Hepatocyte (in vitro differentiated cells): ENCODE results near the gene NIM1K. TPM values are rescaled to one million over a fixed set of nuclear protein-coding genes. Genes with fewer than 3 reads are reported as not detected.

Experiments
- DNase-seq: peaks from one replicate; pipeline ENCODE4 v3.0.0-alpha.2; 2016; ENCODE audit warnings: low spot score
- H2AFZ ChIP-seq: fragments of 200-600 bp; sonication (generic); 2 replicates; pipeline ENCODE4 v1.6.0; 2016; ENCODE audit warnings: antibody characterized with exemption, mild to moderate bottlenecking
- H3K27ac ChIP-seq: fragments of 200-600 bp; sonication (generic); 2 replicates; pipeline ENCODE4 v1.5.1; 2016; ENCODE audit warnings: mild to moderate bottlenecking
- H3K27me3 ChIP-seq: fragments of 200-600 bp; sonication (generic); 2 replicates; pipeline ENCODE4 v1.6.1; 2016
- H3K36me3 ChIP-seq: fragments of 200-600 bp; sonication (generic); replicated peaks from 2 replicates; pipeline ENCODE4 v1.5.1; 2016; ENCODE audit warnings: low read depth; ENCODE audit not compliant: insufficient read depth
- H3K4me1 ChIP-seq: fragments of 200-600 bp; sonication (generic); 2 replicates; pipeline ENCODE4 v1.5.1; 2016; ENCODE audit warnings: mild to moderate bottlenecking, moderate library complexity; ENCODE audit not compliant: insufficient read depth
- H3K4me2 ChIP-seq: fragments of 200-600 bp; sonication (generic); 2 replicates; pipeline ENCODE4 v1.6.0; 2016
- H3K4me3 ChIP-seq: fragments of 200-600 bp; sonication (generic); 2 replicates; pipeline ENCODE4 v1.5.1; 2016; ENCODE audit warnings: mild to moderate bottlenecking
- H3K79me2 ChIP-seq: fragments of 200-600 bp; sonication (generic); 2 replicates; pipeline ENCODE4 v1.6.0; 2017; ENCODE audit warnings: mild to moderate bottlenecking
- H3K9me2 ChIP-seq: fragments of 200-600 bp; sonication (generic); replicated peaks from 2 replicates; pipeline ENCODE4 v1.6.0; 2017; ENCODE audit warnings: mild to moderate bottlenecking; ENCODE audit not compliant: insufficient read depth
- H3K9me3 ChIP-seq: fragments of 200-600 bp; sonication (generic); 2 replicates; pipeline ENCODE4 v1.5.1; 2016; ENCODE audit warnings: low read depth, mild to moderate bottlenecking
- H4K20me1 ChIP-seq: fragments of 200-600 bp; sonication (generic); 2 replicates; pipeline ENCODE4 v1.6.0; 2016; ENCODE audit warnings: mild to moderate bottlenecking; ENCODE audit not compliant: insufficient read depth, poor library complexity, severe bottlenecking
- CTCF ChIP-seq: fragments of 200-600 bp; sonication (generic); IDR thresholded peaks from 2 replicates; pipeline ENCODE4 v1.5.1; 2016; ENCODE audit warnings: antibody characterized with exemption, mild to moderate bottlenecking; ENCODE audit not compliant: poor library complexity
- EZH2 ChIP-seq: fragments of 200-600 bp; sonication (generic); IDR thresholded peaks from 2 replicates; pipeline ENCODE4 v1.6.1; 2016; ENCODE audit warnings: antibody characterized with exemption, mild to moderate bottlenecking, borderline replicate concordance
- EZH2phosphoT487 ChIP-seq: fragments of 200-600 bp; sonication (generic); IDR thresholded peaks from one replicate; pipeline ENCODE4 v1.6.1; 2018; ENCODE audit warnings: antibody characterized with exemption, mild to moderate bottlenecking, low read depth, moderate library complexity; ENCODE audit not compliant: unreplicated experiment, severe bottlenecking
- WGBS: methylation state at CpG from one replicate; pipeline ENCODE4 v1.1.6; 2016; ENCODE audit warnings: low lambda C conversion rate; ENCODE audit errors: missing lambda C conversion rate; 5-methylcytosine and 5-hydroxymethylcytosine counted together
- polyA plus RNA-seq: library from polyadenylated mRNA; unstranded; fragments of >200 nt; fragmentation: Nextera tagmentation; extraction: Ambion mirVana; gene quantifications from 2 replicates; pipeline ENCODE4 v1.2.1, GENCODE V29; 2016
- total RNA-seq: library from RNA; depleted of rRNA; stranded (reverse); fragments of >200 nt; gene quantifications from 2 replicates; pipeline ENCODE4 v1.2.3, GENCODE V29; 2014

NIM1K gene
- total and polyA plus RNA-seq, 2 experiments from 2014 or later = not detected

- TF ChIP-seq EZH2phosphoT487 (no peak), EZH2 (no peak), CTCF (no peak)
- Histone ChIP-seq H3K36me3 (no peaks in the 10 kb centered on the region), H3K9me3 (no peaks in the 10 kb centered on the region), H3K9me2 (no peaks in the 10 kb centered on the region), H2AFZ (no peak overlapping the region), H4K20me1 (no peaks in the 10 kb centered on the region), H3K4me1 (peaks cover 9% of the 10 kb centered on the region), H3K4me2 (peak overlapping the region; percentile 100), H3K4me3 (no peak overlapping the region), H3K27me3 (peaks cover 38% of the 10 kb centered on the region), H3K27ac (no peak overlapping the region), H3K79me2 (no peaks in the 10 kb centered on the region)
- WGBS = 49% methylated on average over 10 of the region's 10 CpGs
- DNase-seq = peak; percentile 33
These were observed 1.0 kb upstream of the NIM1K start for GRCh38 chr5:43190755-43191603.

GRCh38 chr5:43192558-43193180 lies 644 bp downstream of the NIM1K start:
- no peaks in the 10 kb centered on the region for H3K9me3 ChIP-seq
- no peak for TF ChIP-seq EZH2phosphoT487
- no peak for TF ChIP-seq CTCF
- no peak for TF ChIP-seq EZH2
- H3K4me2 ChIP-seq = peak overlapping the region; percentile 100
- H3K36me3 ChIP-seq = no peaks in the 10 kb centered on the region
- 4% methylated on average over 48 of the region's 49 CpGs for WGBS
- peak; percentile 15 for DNase-seq
- H3K27ac ChIP-seq = no peak overlapping the region
- H3K9me2 ChIP-seq = no peaks in the 10 kb centered on the region
- no peaks in the 10 kb centered on the region for H4K20me1 ChIP-seq
- peaks cover 38% of the 10 kb centered on the region for H3K27me3 ChIP-seq
- H2AFZ ChIP-seq = peak overlapping the region; percentile 62
- peaks cover 9% of the 10 kb centered on the region for H3K4me1 ChIP-seq
- H3K4me3 ChIP-seq = peak overlapping the region; percentile 51
- H3K79me2 ChIP-seq = no peaks in the 10 kb centered on the region

DNA sequence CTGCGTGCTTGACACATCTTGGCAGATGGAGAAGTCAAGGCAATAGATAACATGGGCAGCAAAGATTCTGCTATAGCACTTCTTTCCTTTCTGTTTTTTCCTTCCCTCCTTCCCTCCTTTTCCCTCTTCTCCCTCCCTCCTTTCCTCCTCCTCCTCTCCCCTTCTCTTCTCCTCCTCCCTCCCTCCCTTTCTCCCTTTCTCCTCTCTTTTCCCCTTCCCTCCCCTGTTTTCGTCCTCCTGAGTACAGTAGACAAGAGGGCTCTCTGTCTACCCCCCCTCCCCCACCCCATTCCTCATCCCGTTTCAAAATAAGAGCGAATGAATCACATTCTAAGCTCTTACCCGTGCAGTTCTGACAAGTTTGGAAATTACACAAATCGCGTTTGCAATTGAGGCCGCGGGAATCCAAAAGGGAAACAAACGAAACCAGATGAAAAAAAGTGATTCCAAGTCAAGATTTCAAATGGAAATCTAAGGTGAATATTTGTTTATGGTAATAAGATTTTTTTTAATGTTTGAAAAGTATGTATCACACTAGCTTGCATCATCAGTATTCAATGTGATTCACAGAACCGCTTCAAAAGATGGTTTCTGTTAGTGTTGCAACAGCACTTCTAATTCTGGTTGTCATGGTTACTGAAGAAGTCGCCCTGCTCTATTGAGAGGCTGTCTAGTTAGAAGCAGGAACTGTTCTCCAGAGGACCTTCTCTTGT lies 1.3 kb downstream of the NIM1K start:
- Histone ChIP-seq H3K36me3 (no peaks in the 10 kb centered on the region), H3K9me2 (no peaks in the 10 kb centered on the region), H4K20me1 (no peaks in the 10 kb centered on the region), H3K79me2 (no peaks in the 10 kb centered on the region), H3K4me2 (peak overlapping the region; percentile 100), H3K4me3 (no peak overlapping the region), H3K9me3 (no peaks in the 10 kb centered on the region), H2AFZ (peak overlapping the region; percentile 62), H3K27me3 (peaks cover 38% of the 10 kb centered on the region), H3K4me1 (peaks cover 9% of the 10 kb centered on the region), H3K27ac (no peak overlapping the region)
- no peak for TF ChIP-seq CTCF
- TF ChIP-seq EZH2 = no peak
- TF ChIP-seq EZH2phosphoT487 = no peak
- peak; percentile 57 for DNase-seq
- WGBS = 4% methylated on average over 12 of the region's 12 CpGs
